Measurements from ENCODE around the gene NNAT.
"Not testable (repeated sequence)": the region's sequence is repeated elsewhere in the genome, so short reads cannot be mapped to it uniquely, and the experiment has no call there.

The NNAT gene

GRCh38 chr20:37521061-37521771 lies at the start of gene NNAT:
NNAT (plus strand) TSS chr20:37521250; CDS start chr20:37521332, 82 bp downstream.
- no peak for DNase-seq (ENCODE audit: low read depth in 2 of 2)

- no peak for DNase-seq (ENCODE audit: low read depth in 2 of 2)
Observed at GRCh38 chr20:37471741-37472235, 49.3 kb upstream of the NNAT start.

- DNase-seq (ENCODE audit: low read depth in 2 of 2), result not testable (repeated sequence)
Observed at GRCh38 chr20:37472435-37472834, 48.6 kb upstream of the NNAT start.

- DNase-seq (ENCODE audit: low read depth in 2 of 2), result no peak
Observed at GRCh38 chr20:37473249-37474000, 47.6 kb upstream of the NNAT start.

GRCh38 chr20:37474386-37474785 lies 46.7 kb upstream of the NNAT start:
- DNase-seq (ENCODE audit: low read depth in 2 of 2), result no peak

- DNase-seq (ENCODE audit: low read depth in 2 of 2), result no peak
Observed at GRCh38 chr20:37475252-37475651, 45.8 kb upstream of the NNAT start.

GRCh38 chr20:37477041-37477440 lies 44.0 kb upstream of the NNAT start:
- no peak for DNase-seq (ENCODE audit: low read depth in 2 of 2)

GRCh38 chr20:37479266-37479665 lies 41.8 kb upstream of the NNAT start:
- no peak for DNase-seq (ENCODE audit: low read depth in 2 of 2)

- no peak for DNase-seq (ENCODE audit: low read depth in 2 of 2)
Observed at GRCh38 chr20:37479925-37480691, 40.9 kb upstream of the NNAT start.

GRCh38 chr20:37480919-37481318 lies 40.1 kb upstream of the NNAT start:
- DNase-seq (ENCODE audit: low read depth in 2 of 2), result no peak

- no peak for DNase-seq (ENCODE audit: low read depth in 2 of 2)
Observed at GRCh38 chr20:37481610-37482009, 39.4 kb upstream of the NNAT start.

GRCh38 chr20:37484331-37484730 lies 36.7 kb upstream of the NNAT start:
- DNase-seq (ENCODE audit: low read depth in 2 of 2), result no peak

GRCh38 chr20:37486209-37486608 lies 34.8 kb upstream of the NNAT start:
- not testable (repeated sequence) for DNase-seq (ENCODE audit: low read depth in 2 of 2)

- no peak for DNase-seq (ENCODE audit: low read depth in 2 of 2)
Observed at GRCh38 chr20:37490663-37491350, 30.2 kb upstream of the NNAT start.

- no peak for DNase-seq (ENCODE audit: low read depth in 2 of 2)
Observed at GRCh38 chr20:37492096-37492625, 28.9 kb upstream of the NNAT start.

- DNase-seq (ENCODE audit: low read depth in 2 of 2), result no peak
Observed at GRCh38 chr20:37492945-37493344, 28.1 kb upstream of the NNAT start.

GRCh38 chr20:37494301-37494700 lies 26.7 kb upstream of the NNAT start:
- DNase-seq (ENCODE audit: low read depth in 2 of 2), result no peak

- DNase-seq (ENCODE audit: low read depth in 2 of 2), result no peak
Observed at GRCh38 chr20:37494796-37495195, 26.3 kb upstream of the NNAT start.

- no peak for DNase-seq (ENCODE audit: low read depth in 2 of 2)
Observed at GRCh38 chr20:37498066-37498665, 22.9 kb upstream of the NNAT start.

GRCh38 chr20:37500311-37500710 lies 20.7 kb upstream of the NNAT start:
- no peak for DNase-seq (ENCODE audit: low read depth in 2 of 2)

- DNase-seq (ENCODE audit: low read depth in 2 of 2), result no peak
Observed at GRCh38 chr20:37501940-37502339, 19.1 kb upstream of the NNAT start.

Data from stimulated activated CD8-positive, alpha-beta memory T cell treated with anti-CD3 and anti-CD28 coated beads, Interleukin-15, amount 100 ng/mL, for 48 hours (primary cell).